HG02642 (cell line): ENCODE data around the gene RAD9A.
"Not testable (repeated sequence)": the region's sequence is repeated elsewhere in the genome, so short reads cannot be mapped to it uniquely, and the experiment has no call there.

ENCODE experiments used
- ATAC-seq: cut with Tn5 transposase; IDR thresholded peaks from one replicate; pipeline ENCODE4 v1.9.1; 2021; ENCODE audit warnings: mild to moderate bottlenecking; ENCODE audit not compliant: unreplicated experiment, poor library complexity

RAD9A gene

GRCh38 chr11:67393990-67394389 lies 2.2 kb downstream of the RAD9A start:
- no peak for ATAC-seq

GRCh38 chr11:67395555-67396258 lies 3.9 kb downstream of the RAD9A start:
- ATAC-seq, result no peak

GRCh38 chr11:67396259-67396581 lies 4.4 kb downstream of the RAD9A start:
- no peak for ATAC-seq

- no peak for ATAC-seq
Measured at GRCh38 chr11:67396587-67397389, 5.0 kb downstream of the RAD9A start.

- no peak for ATAC-seq
Measured at GRCh38 chr11:67397536-67397935, 5.8 kb downstream of the RAD9A start.

- no peak for ATAC-seq
Measured at GRCh38 chr11:67397986-67398660, 6.3 kb downstream of the RAD9A start.

GRCh38 chr11:67398661-67399563 lies 7.1 kb downstream of the RAD9A start:
- ATAC-seq, result no peak

GRCh38 chr11:67400251-67400941 lies 8.6 kb downstream of the RAD9A start:
- ATAC-seq, result no peak

- peak; percentile 29 for ATAC-seq
Measured at GRCh38 chr11:67400942-67401494, 9.2 kb downstream of the RAD9A start.

- peak; percentile 70 for ATAC-seq
Measured at GRCh38 chr11:67401495-67402191, 9.9 kb downstream of the RAD9A start, which contains the start of gene PPP1CA. PPP1CA (minus strand) TSS chr11:67401858; CDS start chr11:67401782, 76 bp downstream.

- ATAC-seq, result not testable (repeated sequence)
Measured at GRCh38 chr11:67402192-67402839, 10.5 kb downstream of the RAD9A start.

GRCh38 chr11:67403085-67403484 lies 11.3 kb downstream of the RAD9A start:
- ATAC-seq, result not testable (repeated sequence)

GRCh38 chr11:67404515-67405195 lies 12.9 kb downstream of the RAD9A start:
- no peak for ATAC-seq

- ATAC-seq, result no peak
Measured at GRCh38 chr11:67405196-67405567, 13.4 kb downstream of the RAD9A start.

- ATAC-seq, result no peak
Measured at GRCh38 chr11:67405688-67406339, 14.0 kb downstream of the RAD9A start.

GRCh38 chr11:67406420-67406968 lies 14.7 kb downstream of the RAD9A start:
- ATAC-seq, result no peak
